OCI-LY1 (cell line): ENCODE results near the gene MED12.

ENCODE experiments used
- CTCF ChIP-seq: fragments of 200-600 bp; sonication (generic), shearing (Covaris generic); IDR thresholded peaks from 2 replicates; pipeline ENCODE4 v1.5.1; 2017; ENCODE audit warnings: mild to moderate bottlenecking, antibody characterized with exemption, low read length, moderate library complexity, mixed read lengths
- EZH2 ChIP-seq: fragments of 200-600 bp; sonication (generic), shearing (Covaris generic); IDR thresholded peaks from 2 replicates; pipeline ENCODE4 v1.8.0; 2017; ENCODE audit warnings: borderline replicate concordance, mixed run types, mild to moderate bottlenecking, antibody characterized with exemption, low read length, moderate library complexity, mixed read lengths

- TF ChIP-seq CTCF (no peak), EZH2 (no peak)
Measured at GRCh38 chrX:71140440-71140839, 22.0 kb downstream of the MED12 start.
